ENCODE measurements around the gene FOXS1.

FOXS1 gene

DNA sequence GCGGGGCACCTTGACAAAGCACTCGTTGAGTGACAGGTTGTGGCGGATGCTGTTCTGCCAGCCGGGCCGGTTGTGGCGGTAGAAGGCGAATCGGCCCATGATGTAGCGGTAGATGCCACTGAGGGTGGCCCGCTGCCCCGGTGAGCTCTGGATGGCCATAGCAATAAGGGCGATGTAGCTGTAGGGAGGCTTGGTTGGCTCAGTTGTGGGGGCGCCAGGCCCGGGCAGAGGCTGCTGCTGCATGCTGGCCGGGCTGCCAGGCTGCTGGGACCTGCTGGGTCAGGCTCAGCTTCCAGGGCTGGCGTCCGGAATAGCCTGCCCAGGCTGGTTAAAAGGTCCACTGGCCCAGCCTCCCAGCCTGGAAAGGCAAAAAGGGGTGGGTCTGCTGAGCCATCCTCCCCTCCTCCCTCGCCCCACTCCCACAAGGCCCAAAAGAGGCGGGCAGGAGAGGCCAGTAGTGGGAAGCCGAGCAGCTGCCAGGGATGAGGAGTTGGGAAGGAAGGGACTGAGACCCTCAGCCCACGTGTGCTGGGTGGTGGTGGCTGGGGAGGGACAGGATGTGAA is at the start of gene FOXS1:
Gene FOXS1 (minus strand): TSS at position 305 of the 564 bp plus-strand sequence. CDS start 62 bp downstream, at position 243.
- DNase-seq: no peak

DNA sequence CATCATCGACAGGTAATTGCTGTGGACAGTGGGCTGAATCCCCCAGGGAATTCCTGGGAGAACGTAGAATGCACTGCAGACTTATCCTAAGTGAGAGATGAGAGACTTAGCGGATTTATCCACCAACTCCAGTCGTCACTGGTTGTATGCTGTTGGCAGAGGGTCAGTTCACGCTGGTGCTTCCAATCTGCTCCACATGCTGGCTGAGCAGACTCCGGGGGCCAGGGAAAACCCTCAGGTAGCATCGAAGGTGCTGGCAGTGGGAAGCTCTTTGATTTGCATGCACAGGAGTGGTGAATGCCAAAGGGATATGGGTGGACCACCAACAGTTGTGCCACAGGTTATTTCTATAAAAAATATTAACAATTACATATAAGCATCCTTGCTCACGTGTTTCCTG is 45.2 kb upstream of the FOXS1 start:
- DNase-seq: no peak

DNA sequence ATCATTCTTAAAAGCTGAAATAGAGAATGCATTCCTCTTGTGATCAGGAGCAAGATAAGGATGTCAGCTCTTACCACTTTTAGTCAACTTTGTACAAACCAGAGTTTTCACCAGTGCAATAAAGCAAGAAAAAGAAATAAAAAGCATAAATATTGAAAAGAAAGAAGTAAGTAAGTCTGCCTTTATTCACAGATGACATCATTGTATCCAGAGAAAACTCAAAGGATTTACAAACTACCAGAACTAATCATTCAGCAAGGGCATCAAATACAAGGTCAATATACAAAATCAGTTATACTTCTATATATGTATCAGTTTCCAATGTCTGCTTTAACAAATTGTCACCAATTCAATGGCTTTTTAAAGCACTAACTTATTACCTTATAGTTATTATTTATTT is 38.4 kb upstream of the FOXS1 start:
- no peak for DNase-seq

- DNase-seq: no peak
Measured at GRCh38 chr20:31881945-31882344, 36.5 kb upstream of the FOXS1 start.

- DNase-seq: peak; percentile 93
Measured at GRCh38 chr20:31879143-31879987, 34.0 kb upstream of the FOXS1 start.

- no peak for DNase-seq
Measured at GRCh38 chr20:31877684-31878083, 32.3 kb upstream of the FOXS1 start.

GRCh38 chr20:31875671-31876070 is 30.3 kb upstream of the FOXS1 start:
- no peak for DNase-seq

- DNase-seq: peak; percentile 39
Measured at GRCh38 chr20:31872406-31872805, 27.0 kb upstream of the FOXS1 start.

- DNase-seq: no peak
Measured at GRCh38 chr20:31871618-31871954, 26.2 kb upstream of the FOXS1 start.

DNA sequence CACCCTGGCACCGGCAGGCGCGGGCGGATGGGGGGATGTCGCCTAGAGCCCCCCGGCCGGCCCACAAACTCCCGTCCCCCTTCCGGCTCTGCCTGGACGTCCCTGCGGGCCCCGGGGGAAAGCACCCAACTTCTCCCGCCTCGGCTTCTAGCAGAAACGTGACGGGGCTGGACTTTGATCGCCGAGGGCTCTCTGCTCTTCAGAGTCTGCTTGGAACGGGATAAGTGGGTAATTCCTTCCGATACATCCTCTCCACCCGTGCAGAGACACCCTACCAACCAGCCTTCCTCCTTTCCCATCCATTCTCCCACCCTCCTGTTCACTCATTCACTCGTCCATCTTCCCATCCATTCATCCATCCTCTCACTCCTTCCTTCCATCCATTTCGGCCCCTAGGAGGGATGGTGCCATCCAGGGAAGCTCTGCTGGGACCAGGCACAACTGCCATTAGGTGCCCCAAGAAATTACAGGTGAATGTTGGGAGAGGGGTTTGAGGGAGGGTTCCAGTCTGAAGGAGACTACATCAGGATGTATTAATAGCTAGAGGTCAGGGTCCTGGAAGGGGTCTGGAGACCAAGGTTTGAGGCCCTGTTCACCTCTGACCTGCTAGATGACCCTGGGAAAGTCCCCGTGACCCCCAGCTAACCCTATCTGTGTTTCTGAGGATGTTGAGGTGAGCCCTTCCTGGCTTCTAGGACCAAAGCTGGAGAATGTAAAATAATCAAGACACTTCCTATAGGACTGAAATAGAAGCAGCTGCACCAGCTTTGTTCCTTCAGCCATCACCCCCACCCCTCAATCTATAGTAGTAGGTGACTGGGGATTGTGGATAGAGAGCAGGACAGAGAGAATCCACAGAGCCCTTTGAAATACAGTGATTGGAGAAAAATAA is 25.6 kb upstream of the FOXS1 start:
- no peak for DNase-seq

DNA sequence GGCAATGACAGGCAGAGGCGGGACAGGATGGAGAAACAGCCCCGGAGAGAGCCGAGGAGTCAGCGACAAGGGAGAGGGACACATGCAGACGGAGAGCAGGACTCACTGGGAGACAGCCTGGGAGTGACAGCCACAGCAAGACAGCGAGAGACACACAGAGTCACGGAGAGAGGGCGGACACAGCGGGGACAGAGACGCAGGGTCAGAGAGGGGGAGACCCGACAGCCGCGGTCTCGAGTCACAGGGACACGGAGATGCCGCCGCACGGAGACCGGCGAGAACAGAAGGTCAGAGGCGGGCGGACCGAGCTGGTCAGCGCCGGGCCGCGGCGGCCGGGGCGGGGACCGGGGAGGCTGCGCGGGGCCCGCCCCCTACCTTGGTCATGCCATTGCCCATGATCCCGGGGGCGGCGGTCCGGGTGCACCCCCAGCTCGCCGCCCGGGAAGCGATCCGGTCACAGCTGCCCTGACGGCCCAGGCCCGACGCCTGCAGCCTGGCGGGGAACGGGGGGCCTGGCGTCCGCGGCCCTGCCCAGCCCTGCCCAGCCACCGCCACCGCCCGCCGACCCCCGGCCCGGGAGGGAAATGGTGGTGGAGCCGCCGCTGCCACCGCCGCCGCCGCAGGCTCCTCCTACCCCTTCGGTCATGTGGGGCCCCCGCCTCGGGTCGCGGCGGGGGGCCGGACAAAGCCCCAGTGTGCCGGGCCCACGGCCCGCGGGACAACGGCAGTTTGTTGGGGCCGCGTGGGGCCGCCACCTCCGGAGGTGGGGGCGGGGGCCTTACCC is 24.7 kb upstream of the FOXS1 start, which contains the start of the genes DUSP15 and TTLL9:
Gene DUSP15 (minus strand): TSS at position 586 of the 784 bp plus-strand sequence. CDS start 190 bp downstream, at position 396.
Gene TTLL9 (plus strand): TSS at position 693 of the 784 bp plus-strand sequence. CDS start 493 bp downstream, outside the sequence.
- no peak for DNase-seq

DNA sequence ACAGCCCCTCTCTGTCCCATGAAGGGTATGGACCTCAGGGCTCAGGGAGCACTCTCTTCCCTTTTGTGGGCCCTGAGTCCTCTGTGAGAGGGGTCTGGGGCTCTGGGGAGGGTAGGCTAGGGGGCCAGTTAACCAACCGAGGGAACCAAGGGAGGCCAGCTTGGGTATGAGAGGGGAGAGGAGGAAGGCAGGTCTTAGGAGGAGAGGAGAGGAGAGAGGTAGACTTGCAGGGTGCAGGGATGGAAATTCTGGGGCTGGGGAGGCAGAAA is 24.2 kb upstream of the FOXS1 start:
- no peak for DNase-seq

DNA sequence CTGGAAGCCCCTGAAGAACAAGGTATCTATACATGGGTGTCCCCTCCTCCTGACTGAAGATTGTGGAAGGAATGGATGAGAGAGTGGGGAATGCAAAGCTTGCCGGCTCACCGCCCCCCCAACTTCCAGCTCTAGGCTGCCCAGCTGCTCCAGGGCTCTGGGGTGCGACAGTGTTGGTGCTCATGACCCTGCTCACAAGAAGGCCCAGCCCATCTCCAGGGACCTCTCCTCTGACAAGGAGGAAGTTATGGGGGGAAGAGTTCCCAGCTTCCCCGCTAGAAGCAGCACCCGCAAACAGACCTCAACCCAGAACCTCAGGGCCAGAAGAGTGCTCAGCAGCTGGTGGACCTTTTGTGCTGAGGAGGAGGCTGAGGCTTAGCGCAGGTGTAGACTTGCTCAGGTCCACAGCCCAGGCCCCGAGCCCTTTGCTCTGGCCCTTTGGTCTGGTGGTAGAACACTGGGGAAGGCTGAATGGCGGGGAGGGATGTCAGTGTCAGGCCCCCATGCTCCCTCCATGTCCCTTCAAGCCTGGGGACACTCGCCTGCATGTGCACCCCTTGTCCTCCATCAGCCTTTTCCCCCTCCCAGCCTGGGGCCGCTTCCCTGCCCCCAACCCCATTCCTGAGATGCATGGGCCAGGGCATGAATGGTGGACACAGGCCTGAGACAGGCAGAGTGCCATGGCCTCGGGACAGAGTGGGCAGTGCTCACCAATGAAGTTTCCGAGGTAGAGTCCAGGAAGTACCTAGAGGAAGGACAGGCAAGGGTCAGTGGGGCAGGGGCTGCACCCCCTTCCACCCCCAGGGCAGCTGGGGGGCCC is 23.7 kb upstream of the FOXS1 start:
- no peak for DNase-seq

GRCh38 chr20:31866221-31866620 is 20.8 kb upstream of the FOXS1 start:
- DNase-seq: no peak

GRCh38 chr20:31864521-31865400 is 19.4 kb upstream of the FOXS1 start:
- DNase-seq: no peak

DNA sequence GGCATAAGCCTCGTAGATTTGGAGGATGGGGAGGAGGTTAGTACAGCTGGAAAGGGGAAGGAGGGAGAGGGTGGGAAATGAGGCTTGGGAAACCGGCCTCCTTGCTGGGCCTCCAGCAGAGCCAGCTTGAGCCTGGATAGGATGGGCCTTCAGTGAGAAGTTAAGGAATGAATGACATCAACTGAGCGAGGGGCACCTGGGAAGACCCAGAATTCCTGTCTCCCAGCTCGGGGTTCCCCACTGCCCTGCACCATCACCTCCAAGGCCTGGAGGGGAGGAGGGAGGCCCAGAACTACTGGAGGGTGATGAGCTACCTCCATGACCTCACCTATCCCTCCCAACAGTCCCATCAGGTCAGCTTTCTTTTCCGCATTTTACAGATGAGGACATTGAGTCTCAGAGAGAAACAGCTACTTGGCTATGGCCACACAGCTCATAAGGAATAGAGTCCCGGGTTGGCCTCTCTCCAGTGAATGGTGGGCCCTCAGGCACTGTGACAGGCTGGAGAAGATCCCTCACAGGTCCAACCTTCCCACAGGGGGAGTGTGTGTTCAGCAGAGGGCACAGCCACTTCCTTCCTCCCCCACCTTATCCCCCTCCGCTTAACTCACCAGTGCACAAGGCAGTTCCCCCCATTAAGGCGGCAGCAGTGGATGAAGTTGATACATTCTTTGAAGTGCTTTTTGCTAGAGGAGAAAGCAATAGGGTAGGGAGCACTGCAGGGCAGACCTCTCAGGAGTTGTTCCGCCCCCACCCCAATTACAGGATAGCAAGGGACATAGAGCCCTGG is 18.1 kb upstream of the FOXS1 start:
- no peak for DNase-seq

DNA sequence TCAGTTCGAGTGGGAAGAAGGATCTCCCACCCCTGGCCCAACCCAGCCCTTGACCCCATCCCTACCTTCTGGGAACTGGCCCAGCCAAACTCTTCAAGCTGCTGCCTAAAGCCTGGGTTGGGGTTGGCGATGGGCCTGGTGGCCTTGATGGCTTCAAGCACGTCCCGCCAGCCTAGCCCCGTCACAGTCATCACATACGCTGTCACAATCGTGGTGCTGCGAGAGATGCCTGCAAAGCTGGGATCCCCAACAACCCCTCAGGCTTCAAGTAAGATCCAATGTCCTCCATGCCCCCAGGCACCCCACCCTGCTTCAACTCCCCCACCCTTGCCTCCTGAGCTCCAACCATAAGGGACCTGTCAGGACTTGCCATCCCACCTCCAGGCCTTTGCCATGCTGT is 17.1 kb upstream of the FOXS1 start:
- no peak for DNase-seq

GRCh38 chr20:31862157-31862470 is 16.7 kb upstream of the FOXS1 start:
- DNase-seq: no peak

DNA sequence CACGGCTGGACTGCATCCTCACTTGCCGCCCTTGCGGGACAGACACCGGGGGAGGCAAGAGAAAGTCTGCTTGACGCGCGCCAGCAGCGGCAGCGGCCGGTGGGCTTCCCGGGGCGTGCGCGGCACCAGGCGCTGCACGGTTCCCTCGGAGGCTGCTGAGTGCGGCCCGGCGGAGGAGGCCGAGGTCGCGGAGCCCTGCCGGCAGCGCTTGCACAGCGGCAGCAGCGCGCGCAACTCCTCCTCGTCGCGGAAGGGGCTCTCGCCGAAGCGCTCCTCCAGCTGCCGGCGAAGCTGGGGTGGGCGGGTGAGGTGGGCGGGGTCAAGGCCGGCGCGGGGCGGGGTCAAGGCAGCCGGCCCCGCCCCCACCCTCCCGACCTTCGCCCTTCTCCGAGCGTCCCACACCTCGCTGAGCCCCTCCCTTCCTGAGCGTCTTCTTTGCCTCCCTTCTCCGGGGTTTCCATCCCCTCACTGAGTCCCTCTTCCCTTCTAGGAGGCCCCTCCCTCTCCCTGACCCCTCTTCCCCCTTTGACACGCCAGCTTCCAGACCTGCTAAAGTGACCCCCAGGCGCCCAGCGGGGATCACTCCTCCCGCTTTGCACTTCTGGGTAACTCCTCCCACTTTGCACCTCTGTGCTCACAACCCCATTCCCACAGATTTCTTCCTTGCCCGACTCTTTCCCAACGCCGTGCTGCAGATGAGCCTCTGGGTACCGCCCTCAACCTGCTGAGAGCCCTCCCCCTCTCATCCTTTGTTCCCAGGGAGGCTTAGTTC is 16.2 kb upstream of the FOXS1 start:
- peak; percentile 80 for DNase-seq

GRCh38 chr20:31861135-31861384 is 15.7 kb upstream of the FOXS1 start:
- DNase-seq: peak; percentile 21

Data from NCI-H510A (cell line).